GM12874 (cell line): ENCODE results near the gene SUMO3.

Experiments
- CTCF ChIP-seq: IDR thresholded peaks from 2 replicates; pipeline ENCODE4 v1.5.1; 2011; ENCODE audit warnings: low read depth, mild to moderate bottlenecking, control low read depth, low read length, moderate library complexity; ENCODE audit not compliant: insufficient read depth

SUMO3 gene

DNA sequence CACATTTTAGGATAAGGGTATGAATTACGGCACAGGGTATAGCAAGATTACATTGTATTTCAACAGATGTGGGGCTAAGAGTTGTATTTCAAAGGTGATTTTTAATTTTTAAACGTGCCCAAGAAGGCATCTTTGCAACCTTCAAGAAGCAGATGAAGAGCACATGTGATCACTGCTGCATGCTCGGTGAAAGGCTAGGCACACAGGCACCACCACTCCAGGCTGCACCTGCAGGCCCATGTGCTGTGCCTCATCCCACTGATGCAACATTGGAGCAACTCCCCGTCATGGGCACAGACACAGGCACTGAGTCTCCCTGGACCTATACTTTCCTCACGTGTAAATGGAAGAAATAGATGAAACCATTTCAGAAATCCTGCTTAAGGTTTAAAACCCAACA lies 39.8 kb downstream of the SUMO3 start:
- no peak for TF ChIP-seq CTCF

GRCh38 chr21:44774972-44775371 lies 42.9 kb downstream of the SUMO3 start:
- no peak for TF ChIP-seq CTCF

- no peak for TF ChIP-seq CTCF
Observed at GRCh38 chr21:44773291-44773932, 44.5 kb downstream of the SUMO3 start.

GRCh38 chr21:44771896-44772525 lies 45.9 kb downstream of the SUMO3 start:
- no peak for TF ChIP-seq CTCF

- TF ChIP-seq CTCF, result no peak
Observed at GRCh38 chr21:44767834-44768831, 49.7 kb downstream of the SUMO3 start.

DNA sequence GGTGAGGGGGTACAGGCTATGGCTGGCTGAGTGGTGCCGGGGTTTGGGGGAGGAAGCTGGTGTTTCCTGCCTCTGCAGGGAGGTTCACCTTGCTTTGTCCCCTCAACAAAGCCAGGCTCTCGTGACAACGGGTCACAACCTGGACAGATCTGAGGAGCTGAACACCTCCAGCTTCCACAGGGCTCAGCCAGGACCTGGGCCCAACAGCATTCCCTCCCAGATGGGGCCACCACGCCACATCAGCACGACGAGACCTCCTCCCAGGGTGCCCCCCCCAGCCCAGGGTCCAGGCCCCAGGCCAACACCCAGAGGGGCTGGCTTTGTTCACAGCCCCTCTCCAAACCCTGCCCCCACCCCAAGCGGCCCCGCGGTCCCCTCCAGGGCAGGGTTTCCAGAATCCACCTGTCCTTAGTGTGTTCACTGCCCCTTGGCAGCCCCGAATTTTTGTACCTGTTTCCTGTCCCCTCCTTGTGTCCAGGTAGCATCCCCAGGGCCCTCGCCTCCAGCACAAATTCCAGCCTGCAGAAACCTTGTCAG lies 51.0 kb downstream of the SUMO3 start:
- no peak for TF ChIP-seq CTCF
